OCI-LY3 (cell line): Measurements from ENCODE around the gene EIF4G1.

Experiments
- H2AFZ ChIP-seq: fragments of 200-600, 300-600 bp; shearing (Covaris generic); 2 replicates; pipeline ENCODE4 v1.6.0; 2014; ENCODE audit warnings: antibody characterized with exemption, low read depth, low read length
- H3K27ac ChIP-seq: fragments of 200-600, 300-600 bp; sonication (generic); 2 replicates; pipeline ENCODE4 v1.5.1; 2014; ENCODE audit warnings: mild to moderate bottlenecking, low read length, moderate library complexity, mixed read lengths
- H3K27me3 ChIP-seq: fragments of 200-600, 300-600 bp; sonication (generic); 2 replicates; pipeline ENCODE4 v1.6.1; 2014; ENCODE audit warnings: low read depth, low read length, mixed read lengths
- H3K36me3 ChIP-seq: fragments of 200-600, 300-600 bp; sonication (generic); replicated peaks from 2 replicates; pipeline ENCODE3; 2014; ENCODE audit warnings: low read depth, low read length, mixed read lengths
- H3K4me1 ChIP-seq: fragments of 300-600, 200-600 bp; sonication (generic); 2 replicates; pipeline ENCODE4 v1.6.1; 2014; ENCODE audit warnings: low read length, mixed read lengths
- H3K4me2 ChIP-seq: fragments of 200-600, 300-600 bp; sonication (generic); 2 replicates; pipeline ENCODE4 v1.6.1; 2014; ENCODE audit warnings: low read length, mixed read lengths
- H3K4me3 ChIP-seq: fragments of 300-600, 200-600 bp; sonication (generic); 2 replicates; pipeline ENCODE4 v1.5.1; 2014; ENCODE audit warnings: antibody characterized with exemption, mild to moderate bottlenecking, low read length, moderate library complexity
- H3K79me2 ChIP-seq: fragments of 300-600, 200-600 bp; shearing (Covaris generic); 2 replicates; pipeline ENCODE4 v1.6.1; 2014; ENCODE audit warnings: mild to moderate bottlenecking, low read length, mixed read lengths
- H3K9ac ChIP-seq: fragments of 300-600, 200-600 bp; shearing (Covaris generic); 2 replicates; pipeline ENCODE4 v1.6.0; 2014; ENCODE audit warnings: mild to moderate bottlenecking, low read length, moderate library complexity
- H3K9me3 ChIP-seq: fragments of 200-600, 300-600 bp; shearing (Covaris generic); 2 replicates; pipeline ENCODE4 v1.6.1; 2014; ENCODE audit warnings: low read length, mixed read lengths; ENCODE audit not compliant: insufficient read depth
- H4K20me1 ChIP-seq: fragments of 200-600, 300-600 bp; sonication (generic); 2 replicates; pipeline ENCODE4 v1.6.1; 2016; ENCODE audit warnings: low read length, mixed read lengths; ENCODE audit not compliant: insufficient read depth
- EZH2phosphoT487 ChIP-seq: fragments of 200-600 bp; shearing (Covaris generic); IDR thresholded peaks from 2 replicates; pipeline ENCODE4 v1.6.1; 2018; ENCODE audit warnings: antibody characterized with exemption, mixed run types, low read depth
- TF ChIP-seq, protein P1 (sequence below): fragments of 200-600, 300-600 bp; sonication (generic); IDR thresholded peaks from 2 replicates; pipeline ENCODE4 v1.5.1; 2014; ENCODE audit warnings: antibody characterized with exemption, low read length, low read depth

EIF4G1 gene

DNA sequence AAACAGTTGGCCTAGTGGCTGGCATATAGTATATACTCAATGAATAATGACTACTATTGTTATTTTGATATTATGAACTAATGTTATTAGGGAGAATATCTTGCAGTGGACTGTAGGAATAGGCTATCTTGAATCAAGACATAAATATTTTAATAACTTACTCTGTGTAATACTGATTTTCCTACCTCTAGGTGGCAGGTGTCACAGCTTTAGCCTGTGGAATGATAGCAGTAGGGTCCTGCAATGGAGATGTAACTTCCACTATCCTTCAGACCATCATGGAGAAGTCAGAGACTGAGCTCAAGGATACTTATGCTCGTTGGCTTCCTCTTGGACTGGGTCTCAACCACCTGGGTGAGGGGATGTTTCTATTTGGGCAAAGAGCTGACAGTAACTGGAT is 8.8 kb upstream of the EIF4G1 start:
- Histone ChIP-seq H3K27me3 (no peaks in the 10 kb centered on the region), H3K4me1 (no peaks in the 10 kb centered on the region), H3K79me2 (peaks cover 9% of the 10 kb centered on the region), H3K4me3 (no peak overlapping the region), H3K9ac (no peak overlapping the region), H2AFZ (no peak overlapping the region), H3K9me3 (no peaks in the 10 kb centered on the region), H4K20me1 (no peaks in the 10 kb centered on the region), H3K27ac (no peak overlapping the region), H3K36me3 (peaks cover 68% of the 10 kb centered on the region), H3K4me2 (no peak overlapping the region)
- no peak for TF ChIP-seq EZH2phosphoT487
- TF ChIP-seq, protein P1, sequence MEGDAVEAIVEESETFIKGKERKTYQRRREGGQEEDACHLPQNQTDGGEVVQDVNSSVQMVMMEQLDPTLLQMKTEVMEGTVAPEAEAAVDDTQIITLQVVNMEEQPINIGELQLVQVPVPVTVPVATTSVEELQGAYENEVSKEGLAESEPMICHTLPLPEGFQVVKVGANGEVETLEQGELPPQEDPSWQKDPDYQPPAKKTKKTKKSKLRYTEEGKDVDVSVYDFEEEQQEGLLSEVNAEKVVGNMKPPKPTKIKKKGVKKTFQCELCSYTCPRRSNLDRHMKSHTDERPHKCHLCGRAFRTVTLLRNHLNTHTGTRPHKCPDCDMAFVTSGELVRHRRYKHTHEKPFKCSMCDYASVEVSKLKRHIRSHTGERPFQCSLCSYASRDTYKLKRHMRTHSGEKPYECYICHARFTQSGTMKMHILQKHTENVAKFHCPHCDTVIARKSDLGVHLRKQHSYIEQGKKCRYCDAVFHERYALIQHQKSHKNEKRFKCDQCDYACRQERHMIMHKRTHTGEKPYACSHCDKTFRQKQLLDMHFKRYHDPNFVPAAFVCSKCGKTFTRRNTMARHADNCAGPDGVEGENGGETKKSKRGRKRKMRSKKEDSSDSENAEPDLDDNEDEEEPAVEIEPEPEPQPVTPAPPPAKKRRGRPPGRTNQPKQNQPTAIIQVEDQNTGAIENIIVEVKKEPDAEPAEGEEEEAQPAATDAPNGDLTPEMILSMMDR, result peak; percentile 41

DNA sequence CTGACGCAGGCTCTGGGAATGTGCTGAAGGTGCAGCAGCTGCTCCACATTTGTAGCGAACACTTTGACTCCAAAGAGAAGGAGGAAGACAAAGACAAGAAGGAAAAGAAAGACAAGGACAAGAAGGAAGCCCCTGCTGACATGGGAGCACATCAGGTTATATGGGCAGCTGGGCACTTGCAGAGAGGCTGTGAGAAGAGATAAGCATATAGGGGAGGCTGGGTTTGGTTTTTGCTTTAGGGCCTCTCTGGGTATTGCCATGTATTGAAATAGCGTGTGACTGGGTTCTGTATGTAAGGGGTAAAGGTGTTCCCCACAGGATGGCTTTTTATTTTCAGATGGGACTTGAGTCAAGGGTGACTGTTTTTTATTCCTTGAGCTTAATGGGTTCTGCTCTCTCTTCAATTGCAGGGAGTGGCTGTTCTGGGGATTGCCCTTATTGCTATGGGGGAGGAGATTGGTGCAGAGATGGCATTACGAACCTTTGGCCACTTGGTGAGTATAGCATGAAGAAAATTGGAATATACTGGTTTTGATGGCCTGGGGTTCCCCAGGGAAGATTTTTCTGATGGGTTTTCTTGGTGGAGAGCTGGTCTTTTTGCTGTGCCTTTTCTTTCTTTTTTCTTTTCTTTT is 7.9 kb upstream of the EIF4G1 start:
- Histone ChIP-seq H3K27ac (no peak overlapping the region), H3K9me3 (no peaks in the 10 kb centered on the region), H3K4me1 (no peaks in the 10 kb centered on the region), H3K27me3 (no peaks in the 10 kb centered on the region), H3K4me2 (no peak overlapping the region), H4K20me1 (no peaks in the 10 kb centered on the region), H2AFZ (no peak overlapping the region), H3K79me2 (peaks cover 3% of the 10 kb centered on the region), H3K9ac (no peak overlapping the region), H3K4me3 (no peak overlapping the region), H3K36me3 (peaks cover 63% of the 10 kb centered on the region)
- TF ChIP-seq EZH2phosphoT487, result no peak
- TF ChIP-seq, protein P1, result no peak

DNA sequence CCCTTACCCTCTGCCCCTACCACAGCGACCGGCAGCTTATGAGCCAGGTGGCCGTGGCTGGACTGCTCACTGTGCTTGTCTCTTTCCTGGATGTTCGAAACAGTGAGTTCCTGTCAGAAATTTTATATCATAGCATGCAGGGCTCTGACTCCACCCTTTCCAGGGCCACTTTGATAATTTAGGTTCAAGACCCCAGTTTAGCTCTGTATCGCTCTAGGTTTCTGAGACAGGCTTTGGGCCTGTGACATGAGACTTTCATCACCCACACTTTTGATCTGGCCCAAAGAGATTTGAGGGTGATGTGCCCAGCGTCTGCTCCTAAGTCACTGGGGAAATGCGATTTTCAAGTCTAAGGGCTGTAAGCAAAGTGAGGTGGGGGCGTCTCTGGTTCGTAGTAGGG is 6.5 kb upstream of the EIF4G1 start:
- Histone ChIP-seq H4K20me1 (no peaks in the 10 kb centered on the region), H3K36me3 (peaks cover 49% of the 10 kb centered on the region), H3K9me3 (no peaks in the 10 kb centered on the region), H3K27ac (no peak overlapping the region), H3K79me2 (no peaks in the 10 kb centered on the region), H2AFZ (no peak overlapping the region), H3K4me2 (no peak overlapping the region), H3K9ac (no peak overlapping the region), H3K4me1 (no peaks in the 10 kb centered on the region), H3K4me3 (no peak overlapping the region), H3K27me3 (no peaks in the 10 kb centered on the region)
- TF ChIP-seq EZH2phosphoT487, result no peak
- TF ChIP-seq, protein P1, result no peak

DNA sequence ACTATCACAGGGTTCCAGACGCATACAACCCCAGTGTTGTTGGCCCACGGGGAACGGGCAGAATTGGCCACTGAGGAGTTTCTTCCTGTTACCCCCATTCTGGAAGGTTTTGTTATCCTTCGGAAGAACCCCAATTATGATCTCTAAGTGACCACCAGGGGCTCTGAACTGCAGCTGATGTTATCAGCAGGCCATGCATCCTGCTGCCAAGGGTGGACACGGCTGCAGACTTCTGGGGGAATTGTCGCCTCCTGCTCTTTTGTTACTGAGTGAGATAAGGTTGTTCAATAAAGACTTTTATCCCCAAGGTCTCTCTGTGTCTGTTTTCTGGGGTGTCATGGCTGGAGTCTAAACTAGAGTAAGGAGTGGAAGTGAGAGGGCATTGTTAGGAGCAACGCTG is 5.7 kb upstream of the EIF4G1 start:
- no peaks in the 10 kb centered on the region for H3K9me3 ChIP-seq
- H3K36me3 ChIP-seq, result peaks cover 41% of the 10 kb centered on the region
- no peak overlapping the region for H3K4me2 ChIP-seq
- H3K4me3 ChIP-seq, result no peak overlapping the region
- TF ChIP-seq, protein P1, result no peak
- no peak for TF ChIP-seq EZH2phosphoT487
- H2AFZ ChIP-seq, result no peak overlapping the region
- no peaks in the 10 kb centered on the region for H4K20me1 ChIP-seq
- no peak overlapping the region for H3K27ac ChIP-seq
- no peaks in the 10 kb centered on the region for H3K27me3 ChIP-seq
- peaks cover under 1% of the 10 kb centered on the region; the same call in 1 of the 2 replicates for H3K4me1 ChIP-seq
- no peaks in the 10 kb centered on the region for H3K79me2 ChIP-seq
- H3K9ac ChIP-seq, result no peak overlapping the region
